Vagina (tissue), 2 donors: Measurements from ENCODE around the gene NEK11.

Experiments
- CTCF ChIP-seq, 3 experiments: fragments of 450-650 bp in 2 of 3; fragments of 200-600 bp in 1 of 3; sonication (generic) in 1 of 3; IDR thresholded peaks; one replicate each; pipeline ENCODE4 v1.5.1; 2017 to 2019; ENCODE audit warnings: antibody characterized with exemption in 3 of 3, mild to moderate bottlenecking in 2 of 3, moderate library complexity in 2 of 3
- POLR2A ChIP-seq, 2 donors: fragments of 450-650 bp; IDR thresholded peaks; one replicate each; pipeline ENCODE4 v1.6.1; 2017; ENCODE audit warnings: antibody characterized with exemption in 2 of 2, mild to moderate bottlenecking in 2 of 2, moderate library complexity in 2 of 2

DNA sequence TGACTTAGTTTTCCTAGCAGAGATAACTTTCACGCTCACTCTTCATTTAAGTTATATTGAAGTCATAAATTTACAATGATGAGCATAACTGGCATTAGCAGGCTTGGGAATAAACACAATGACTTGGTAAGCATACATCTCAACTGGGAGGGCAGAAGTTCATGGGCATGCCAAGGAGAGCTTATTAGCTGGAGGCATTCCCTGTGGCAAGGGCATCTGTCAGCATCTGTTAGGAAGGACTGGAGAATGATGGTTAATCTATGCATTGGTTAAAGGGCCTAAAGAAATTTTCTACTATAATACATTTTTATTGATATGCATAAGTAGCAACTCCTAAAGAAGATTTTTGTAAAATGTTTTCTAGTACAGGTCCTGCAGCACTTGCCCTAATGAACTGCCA is 52.4 kb downstream of the NEK11 start:
- TF ChIP-seq POLR2A (IDR thresholded peaks at IDR 0.05) (no peak), CTCF (IDR thresholded peaks at IDR 0.05) (no peak)
